ENCODE measurements around the gene FREM2. TPM values are rescaled to one million over a fixed set of nuclear protein-coding genes. Genes with fewer than 3 reads are reported as not detected.

FREM2 gene
- total RNA-seq, 1 experiment from 2014 or later: not detected

GRCh38 chr13:38897521-38897920, 210.6 kb downstream of the FREM2 start:
- no TSS peak for BruUV-seq (replicated peaks)
- no peak overlapping the region for H3K4me3 Mint-ChIP-seq (ENCODE audit: unreplicated experiment)

GRCh38 chr13:38898481-38898880, 211.6 kb downstream of the FREM2 start:
- no peak overlapping the region for H3K4me3 Mint-ChIP-seq (ENCODE audit: unreplicated experiment)
- CTCF ChIA-PET: interaction anchor here (1.0 kb wide), 1 partner anchor 17 kb away, joined by 3 read pairs; no protein-coding TSS in a partner anchor
- no peaks in the 10 kb centered on the region for H3K27me3 Mint-ChIP-seq (ENCODE audit: insufficient read depth, unreplicated experiment)
- BruUV-seq (replicated peaks): no TSS peak
- H3K4me1 Mint-ChIP-seq (ENCODE audit: insufficient read depth, unreplicated experiment): no peaks in the 10 kb centered on the region
- no peaks in the 10 kb centered on the region for H3K9me3 Mint-ChIP-seq (ENCODE audit: unreplicated experiment)
- no peak for TF ChIP-seq CTCF (IDR thresholded peaks at IDR 0.05; ENCODE audit: unreplicated experiment)
- H3K36me3 Mint-ChIP-seq (ENCODE audit: insufficient read depth, unreplicated experiment): no peaks in the 10 kb centered on the region
- intact Hi-C loops (cut with micrococcal nuclease): no loop called here
- H3K27ac Mint-ChIP-seq (ENCODE audit: low read depth, unreplicated experiment): no peak overlapping the region
- POLR2A ChIA-PET: no interaction called here
- no peak for DNase-seq (ENCODE audit: unreplicated experiment)

More at GRCh38 chr13:38897521-38897920, 210.6 kb downstream of the FREM2 start:
- no peak for TF ChIP-seq CTCF (IDR thresholded peaks at IDR 0.05; ENCODE audit: unreplicated experiment)
- Mint-ChIP-seq H3K9me3 (ENCODE audit: unreplicated experiment) (no peaks in the 10 kb centered on the region), H3K36me3 (ENCODE audit: insufficient read depth, unreplicated experiment) (no peaks in the 10 kb centered on the region), H3K27ac (ENCODE audit: low read depth, unreplicated experiment) (no peak overlapping the region), H3K4me1 (ENCODE audit: insufficient read depth, unreplicated experiment) (no peaks in the 10 kb centered on the region), H3K27me3 (ENCODE audit: insufficient read depth, unreplicated experiment) (no peaks in the 10 kb centered on the region)
- ChIA-PET POLR2A (interaction anchor here (1.2 kb wide), 1 partner anchor 32 kb away, joined by 3 read pairs; no protein-coding TSS in a partner anchor), CTCF (interaction anchor here (1.2 to 1.3 kb wide), 2 partner anchors 18 to 118 kb away, joined by 3 to 7 read pairs; no protein-coding TSS in a partner anchor)
- DNase-seq (ENCODE audit: unreplicated experiment): no peak
- intact Hi-C loops (cut with micrococcal nuclease): no loop called here

- Mint-ChIP-seq H3K36me3 (ENCODE audit: insufficient read depth, unreplicated experiment) (no peaks in the 10 kb centered on the region), H3K4me1 (ENCODE audit: insufficient read depth, unreplicated experiment) (no peaks in the 10 kb centered on the region), H3K4me3 (ENCODE audit: unreplicated experiment) (no peak overlapping the region), H3K27me3 (ENCODE audit: insufficient read depth, unreplicated experiment) (no peaks in the 10 kb centered on the region), H3K27ac (ENCODE audit: low read depth, unreplicated experiment) (no peak overlapping the region), H3K9me3 (ENCODE audit: unreplicated experiment) (no peaks in the 10 kb centered on the region)
- DNase-seq (ENCODE audit: unreplicated experiment): no peak
- no TSS peak for BruUV-seq (replicated peaks)
- intact Hi-C loops (cut with micrococcal nuclease): no loop called here
- ChIA-PET POLR2A (no interaction called here), CTCF (interaction anchor here (0.6 to 1.1 kb wide), 2 partner anchors 17 to 22 kb away, joined by 3 to 4 read pairs; no protein-coding TSS in a partner anchor)
- TF ChIP-seq CTCF (IDR thresholded peaks at IDR 0.05; ENCODE audit: unreplicated experiment): no peak
Observed at GRCh38 chr13:38899571-38899970, 212.7 kb downstream of the FREM2 start.

GRCh38 chr13:38900188-38900587, 213.3 kb downstream of the FREM2 start:
- Mint-ChIP-seq H3K27me3 (ENCODE audit: insufficient read depth, unreplicated experiment) (no peaks in the 10 kb centered on the region), H3K4me1 (ENCODE audit: insufficient read depth, unreplicated experiment) (no peaks in the 10 kb centered on the region), H3K4me3 (ENCODE audit: unreplicated experiment) (no peak overlapping the region), H3K27ac (ENCODE audit: low read depth, unreplicated experiment) (no peak overlapping the region), H3K36me3 (ENCODE audit: insufficient read depth, unreplicated experiment) (no peaks in the 10 kb centered on the region), H3K9me3 (ENCODE audit: unreplicated experiment) (no peaks in the 10 kb centered on the region)
- intact Hi-C loops (cut with micrococcal nuclease): no loop called here
- no peak for TF ChIP-seq CTCF (IDR thresholded peaks at IDR 0.05; ENCODE audit: unreplicated experiment)
- BruUV-seq (replicated peaks): no TSS peak
- ChIA-PET POLR2A (no interaction called here), CTCF (interaction anchor here (0.6 to 1.1 kb wide), 2 partner anchors 16 to 718 kb away, joined by 3 to 4 read pairs; no protein-coding TSS in a partner anchor)
- no peak for DNase-seq (ENCODE audit: unreplicated experiment)

All from MCF 10A (cell line).